T-helper 1 cell treated with Interleukin-12 subunit alpha and Interleukin-12 subunit beta and Interleukin-4 antibody, amounts not matched to agents 30 μg/mL and 1 μg/mL, for 36 hours (primary cell): ENCODE results near the gene LTBP4.
"Not testable (repeated sequence)": the region's sequence is repeated elsewhere in the genome, so short reads cannot be mapped to it uniquely, and the experiment has no call there.

Experiments
- H3K27ac Mint-ChIP-seq: one replicate; pipeline ENCODE4 v1.8.0; 2021; ENCODE audit warnings: mild to moderate bottlenecking, mixed read lengths
- H3K27me3 Mint-ChIP-seq: one replicate; pipeline ENCODE4 v1.8.0; 2021; ENCODE audit warnings: low read depth, mixed read lengths
- H3K36me3 Mint-ChIP-seq: one replicate; pipeline ENCODE4 v1.8.0; 2021; ENCODE audit warnings: low read depth, mixed read lengths
- H3K4me1 Mint-ChIP-seq: one replicate; pipeline ENCODE4 v1.8.0; 2021; ENCODE audit warnings: low read depth, mixed read lengths
- H3K4me3 Mint-ChIP-seq: one replicate; pipeline ENCODE4 v1.8.0; 2021; ENCODE audit warnings: mild to moderate bottlenecking, moderate library complexity, mixed read lengths
- H3K9me3 Mint-ChIP-seq: one replicate; pipeline ENCODE4 v1.8.0; 2021; ENCODE audit warnings: mixed read lengths

The LTBP4 gene

GRCh38 chr19:40584007-40584406, 17.2 kb upstream of the LTBP4 start:
- H3K9me3 Mint-ChIP-seq: no peaks in the 10 kb centered on the region
- H3K27me3 Mint-ChIP-seq: no peaks in the 10 kb centered on the region
- H3K36me3 Mint-ChIP-seq: peaks cover 43% of the 10 kb centered on the region
- peak overlapping the region; percentile 11 for H3K27ac Mint-ChIP-seq
- no peak overlapping the region for H3K4me3 Mint-ChIP-seq
- peaks cover 10% of the 10 kb centered on the region for H3K4me1 Mint-ChIP-seq

- Mint-ChIP-seq H3K4me3 (peak overlapping the region; percentile 66), H3K27me3 (no peaks in the 10 kb centered on the region), H3K27ac (peak overlapping the region; percentile 85), H3K36me3 (peaks cover 46% of the 10 kb centered on the region), H3K9me3 (no peaks in the 10 kb centered on the region), H3K4me1 (peaks cover 10% of the 10 kb centered on the region)
These were observed 15.8 kb upstream of the LTBP4 start for GRCh38 chr19:40585241-40585981.

GRCh38 chr19:40585982-40586422, 15.2 kb upstream of the LTBP4 start:
- Mint-ChIP-seq H3K9me3 (no peaks in the 10 kb centered on the region), H3K36me3 (peaks cover 42% of the 10 kb centered on the region), H3K4me1 (peaks cover 10% of the 10 kb centered on the region), H3K4me3 (peak overlapping the region; percentile 66), H3K27me3 (no peaks in the 10 kb centered on the region), H3K27ac (peak overlapping the region; percentile 85)

- Mint-ChIP-seq H3K36me3 (peaks cover 37% of the 10 kb centered on the region), H3K4me3 (peak overlapping the region; percentile 43), H3K9me3 (no peaks in the 10 kb centered on the region), H3K4me1 (peaks cover 10% of the 10 kb centered on the region), H3K27me3 (no peaks in the 10 kb centered on the region), H3K27ac (peak overlapping the region; percentile 85)
These were observed 14.6 kb upstream of the LTBP4 start for GRCh38 chr19:40586611-40587010.

GRCh38 chr19:40588110-40588854, 12.9 kb upstream of the LTBP4 start:
- Mint-ChIP-seq H3K27me3 (no peaks in the 10 kb centered on the region), H3K4me3 (no peak overlapping the region), H3K9me3 (no peaks in the 10 kb centered on the region), H3K27ac (peak overlapping the region; percentile 10), H3K4me1 (peaks cover 8% of the 10 kb centered on the region), H3K36me3 (peaks cover 33% of the 10 kb centered on the region)

GRCh38 chr19:40588926-40589569, 12.1 kb upstream of the LTBP4 start:
- no peak overlapping the region for H3K27ac Mint-ChIP-seq
- H3K4me1 Mint-ChIP-seq: peaks cover 8% of the 10 kb centered on the region
- H3K36me3 Mint-ChIP-seq: peaks cover 31% of the 10 kb centered on the region
- H3K9me3 Mint-ChIP-seq: no peaks in the 10 kb centered on the region
- no peak overlapping the region for H3K4me3 Mint-ChIP-seq
- H3K27me3 Mint-ChIP-seq: no peaks in the 10 kb centered on the region

- Mint-ChIP-seq H3K4me3 (no peak overlapping the region), H3K36me3 (peaks cover 27% of the 10 kb centered on the region), H3K27me3 (peaks cover 2% of the 10 kb centered on the region), H3K27ac (peak overlapping the region; percentile 31), H3K4me1 (peaks cover 16% of the 10 kb centered on the region), H3K9me3 (no peaks in the 10 kb centered on the region)
These were observed 11.4 kb upstream of the LTBP4 start for GRCh38 chr19:40589591-40590429.

GRCh38 chr19:40590464-40591265, 10.5 kb upstream of the LTBP4 start:
- peaks cover 11% of the 10 kb centered on the region for H3K27me3 Mint-ChIP-seq
- H3K4me1 Mint-ChIP-seq: peaks cover 18% of the 10 kb centered on the region
- H3K27ac Mint-ChIP-seq: no peak overlapping the region
- no peak overlapping the region for H3K4me3 Mint-ChIP-seq
- no peaks in the 10 kb centered on the region for H3K9me3 Mint-ChIP-seq
- peaks cover 26% of the 10 kb centered on the region for H3K36me3 Mint-ChIP-seq

GRCh38 chr19:40591724-40592123, 9.4 kb upstream of the LTBP4 start:
- not testable (repeated sequence) for H3K9me3 Mint-ChIP-seq

GRCh38 chr19:40592170-40592569, 9.0 kb upstream of the LTBP4 start:
- peaks cover 15% of the 10 kb centered on the region for H3K4me1 Mint-ChIP-seq
- no peaks in the 10 kb centered on the region for H3K9me3 Mint-ChIP-seq
- peaks cover 22% of the 10 kb centered on the region for H3K27me3 Mint-ChIP-seq
- H3K36me3 Mint-ChIP-seq: peaks cover 15% of the 10 kb centered on the region
- H3K4me3 Mint-ChIP-seq: no peak overlapping the region
- H3K27ac Mint-ChIP-seq: peak overlapping the region; percentile 6

More at GRCh38 chr19:40591724-40592123, 9.4 kb upstream of the LTBP4 start:
- H3K36me3 Mint-ChIP-seq: peaks cover 18% of the 10 kb centered on the region
- H3K27ac Mint-ChIP-seq, H3K4me3 Mint-ChIP-seq: not testable (repeated sequence)
- peaks cover 20% of the 10 kb centered on the region for H3K27me3 Mint-ChIP-seq
- peaks cover 15% of the 10 kb centered on the region for H3K4me1 Mint-ChIP-seq

GRCh38 chr19:40594255-40594654, 6.9 kb upstream of the LTBP4 start:
- H3K4me1 Mint-ChIP-seq: peaks cover 21% of the 10 kb centered on the region
- no peak overlapping the region for H3K27ac Mint-ChIP-seq
- peaks cover 39% of the 10 kb centered on the region for H3K27me3 Mint-ChIP-seq
- H3K36me3 Mint-ChIP-seq: peaks cover 9% of the 10 kb centered on the region
- H3K4me3 Mint-ChIP-seq: no peak overlapping the region
- no peaks in the 10 kb centered on the region for H3K9me3 Mint-ChIP-seq

GRCh38 chr19:40594657-40595091, 6.5 kb upstream of the LTBP4 start:
- H3K9me3 Mint-ChIP-seq: no peaks in the 10 kb centered on the region
- H3K27ac Mint-ChIP-seq: no peak overlapping the region
- peaks cover 6% of the 10 kb centered on the region for H3K36me3 Mint-ChIP-seq
- no peak overlapping the region for H3K4me3 Mint-ChIP-seq
- H3K4me1 Mint-ChIP-seq: peaks cover 23% of the 10 kb centered on the region
- H3K27me3 Mint-ChIP-seq: peaks cover 44% of the 10 kb centered on the region

GRCh38 chr19:40596608-40597328, 4.4 kb upstream of the LTBP4 start:
- peaks cover 5% of the 10 kb centered on the region for H3K36me3 Mint-ChIP-seq
- no peaks in the 10 kb centered on the region for H3K9me3 Mint-ChIP-seq
- peaks cover 33% of the 10 kb centered on the region for H3K4me1 Mint-ChIP-seq
- H3K4me3 Mint-ChIP-seq: no peak overlapping the region
- peaks cover 56% of the 10 kb centered on the region for H3K27me3 Mint-ChIP-seq
- H3K27ac Mint-ChIP-seq: no peak overlapping the region
